Brain microvascular endothelial cell (primary cell): ENCODE measurements around the gene IGFBP4.

Experiments
- DNase-seq: peaks from one replicate; pipeline ENCODE4 v3.0.0-alpha.2; 2020
- H3K27ac ChIP-seq: fragments of 250-450 bp; sonication (Bioruptor Pico); 2 replicates; pipeline ENCODE4 v1.5.1; 2020; ENCODE audit warnings: mild to moderate bottlenecking, moderate library complexity
- H3K27me3 ChIP-seq: fragments of 250-450 bp; sonication (Bioruptor Pico); replicated peaks from 2 replicates; pipeline ENCODE4 v1.5.1; 2020; ENCODE audit warnings: mild to moderate bottlenecking
- H3K36me3 ChIP-seq: fragments of 250-450 bp; sonication (Bioruptor Pico); replicated peaks from 2 replicates; pipeline ENCODE4 v1.5.1; 2020; ENCODE audit warnings: mild to moderate bottlenecking
- H3K4me3 ChIP-seq: 2 replicates; pipeline ENCODE4 v1.5.1; 2011; ENCODE audit warnings: low read depth, mild to moderate bottlenecking, control low read depth, low read length, moderate library complexity
- in situ Hi-C: cut with HindIII; loops from 2 replicates; pipeline ENCODE4 v1.10.0; 2017; ENCODE audit warnings: low sequenced_read_pairs, low pct_ligation_motif_present
- TF ChIP-seq, protein P1 (sequence below): IDR thresholded peaks from 2 replicates; pipeline ENCODE4 v1.5.1; 2011; ENCODE audit warnings: low read depth, mild to moderate bottlenecking, moderate library complexity, low read length, control low read depth, inconsistent platforms; ENCODE audit errors: missing control alignments

IGFBP4 gene

GRCh38 chr17:40473573-40474365 lies 30.5 kb downstream of the IGFBP4 start:
- TF ChIP-seq, protein P1, sequence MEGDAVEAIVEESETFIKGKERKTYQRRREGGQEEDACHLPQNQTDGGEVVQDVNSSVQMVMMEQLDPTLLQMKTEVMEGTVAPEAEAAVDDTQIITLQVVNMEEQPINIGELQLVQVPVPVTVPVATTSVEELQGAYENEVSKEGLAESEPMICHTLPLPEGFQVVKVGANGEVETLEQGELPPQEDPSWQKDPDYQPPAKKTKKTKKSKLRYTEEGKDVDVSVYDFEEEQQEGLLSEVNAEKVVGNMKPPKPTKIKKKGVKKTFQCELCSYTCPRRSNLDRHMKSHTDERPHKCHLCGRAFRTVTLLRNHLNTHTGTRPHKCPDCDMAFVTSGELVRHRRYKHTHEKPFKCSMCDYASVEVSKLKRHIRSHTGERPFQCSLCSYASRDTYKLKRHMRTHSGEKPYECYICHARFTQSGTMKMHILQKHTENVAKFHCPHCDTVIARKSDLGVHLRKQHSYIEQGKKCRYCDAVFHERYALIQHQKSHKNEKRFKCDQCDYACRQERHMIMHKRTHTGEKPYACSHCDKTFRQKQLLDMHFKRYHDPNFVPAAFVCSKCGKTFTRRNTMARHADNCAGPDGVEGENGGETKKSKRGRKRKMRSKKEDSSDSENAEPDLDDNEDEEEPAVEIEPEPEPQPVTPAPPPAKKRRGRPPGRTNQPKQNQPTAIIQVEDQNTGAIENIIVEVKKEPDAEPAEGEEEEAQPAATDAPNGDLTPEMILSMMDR: no peak
- in situ Hi-C loops: no loop called here
- no peaks in the 10 kb centered on the region for H3K27me3 ChIP-seq
- H3K27ac ChIP-seq: no peak overlapping the region
- no peaks in the 10 kb centered on the region for H3K36me3 ChIP-seq
- no peak for DNase-seq
- no peak overlapping the region for H3K4me3 ChIP-seq

DNA sequence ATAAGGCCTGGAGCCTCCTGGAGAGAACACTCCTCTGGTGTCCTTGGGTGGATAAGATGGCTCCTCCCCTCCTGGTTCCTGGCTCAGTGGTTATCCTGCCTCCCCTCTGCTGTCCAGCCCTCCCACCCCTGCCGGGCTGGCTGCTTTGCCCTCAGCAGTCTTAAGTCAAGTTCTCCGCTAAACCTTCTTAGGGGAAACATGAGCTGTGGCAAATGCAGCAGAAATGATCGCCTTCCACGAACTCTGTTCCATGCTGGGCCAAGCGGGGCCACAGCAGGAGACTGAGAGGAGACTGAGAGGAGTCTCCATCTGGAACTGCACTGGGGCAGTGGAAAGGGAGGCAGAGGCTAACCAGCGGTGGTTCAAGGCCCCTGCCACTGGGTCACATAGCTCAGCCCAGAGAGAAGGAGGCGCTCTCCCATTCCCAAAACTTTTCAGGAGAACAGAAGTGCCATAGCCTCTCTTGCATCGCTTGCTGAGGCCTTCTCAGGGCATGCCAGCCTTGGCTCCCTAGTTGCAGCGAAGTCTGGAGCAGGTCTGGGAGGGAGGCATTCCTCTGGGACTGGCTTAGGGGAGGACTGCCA lies 31.3 kb downstream of the IGFBP4 start:
- in situ Hi-C loops: no loop called here
- H3K4me3 ChIP-seq: no peak overlapping the region

GRCh38 chr17:40475234-40475908 lies 32.1 kb downstream of the IGFBP4 start:
- H3K27ac ChIP-seq: peak overlapping the region; percentile 40
- in situ Hi-C loops: no loop called here
- H3K27me3 ChIP-seq: no peaks in the 10 kb centered on the region
- H3K4me3 ChIP-seq: no peak overlapping the region
- TF ChIP-seq, protein P1: no peak
- DNase-seq: no peak
- H3K36me3 ChIP-seq: no peaks in the 10 kb centered on the region

More for the DNA sequence above, 31.3 kb downstream of the IGFBP4 start:
- Histone ChIP-seq H3K27me3 (no peaks in the 10 kb centered on the region), H3K36me3 (no peaks in the 10 kb centered on the region), H3K27ac (no peak overlapping the region)
- DNase-seq: no peak
- TF ChIP-seq, protein P1: no peak

DNA sequence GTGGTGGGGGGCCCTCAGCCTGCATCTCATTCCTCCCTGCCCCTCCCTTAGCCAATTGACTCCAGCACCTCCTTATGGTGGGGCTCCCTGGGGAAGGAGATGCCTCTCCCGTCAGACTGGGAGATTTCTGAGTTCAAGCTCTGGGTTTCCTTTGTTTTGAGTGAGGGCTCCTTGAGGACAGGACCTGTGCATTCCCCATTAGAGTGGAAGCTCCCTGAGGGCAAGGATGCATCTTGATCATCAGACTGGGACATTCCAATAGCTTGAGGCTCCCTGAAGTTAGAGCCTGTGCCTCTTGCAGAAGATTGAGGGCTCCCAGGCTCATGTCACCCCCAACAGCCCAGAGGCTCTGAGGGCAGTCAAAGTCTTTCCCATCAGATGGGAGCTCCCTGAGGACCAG lies 34.5 kb downstream of the IGFBP4 start:
- Histone ChIP-seq H3K4me3 (no peak overlapping the region), H3K27ac (no peak overlapping the region), H3K27me3 (no peaks in the 10 kb centered on the region), H3K36me3 (no peaks in the 10 kb centered on the region)
- TF ChIP-seq, protein P1: no peak
- in situ Hi-C loops: no loop called here
- DNase-seq: no peak

DNA sequence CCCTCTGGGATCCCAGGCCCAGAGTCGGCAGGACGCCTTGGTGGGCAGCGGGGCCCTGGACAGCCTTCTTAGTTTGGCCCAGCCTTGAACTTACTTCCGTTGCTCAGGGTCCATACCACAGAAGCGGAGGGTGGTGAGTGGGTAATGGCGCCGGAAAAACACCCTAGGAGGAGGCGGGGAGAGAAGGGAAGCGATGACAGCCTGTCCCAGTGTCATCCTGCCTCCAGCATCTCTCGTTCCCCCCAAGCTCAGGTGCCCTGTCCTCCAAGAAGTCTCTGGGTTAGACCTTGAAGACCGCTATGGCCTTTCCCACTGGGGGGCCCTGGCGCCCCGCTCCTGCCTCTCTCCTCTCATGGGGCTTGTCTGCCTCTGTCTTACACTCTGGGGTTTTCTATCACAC lies 35.2 kb downstream of the IGFBP4 start:
- Histone ChIP-seq H3K4me3 (no peak overlapping the region), H3K27me3 (no peaks in the 10 kb centered on the region), H3K36me3 (no peaks in the 10 kb centered on the region), H3K27ac (no peak overlapping the region)
- DNase-seq: no peak
- in situ Hi-C loops: no loop called here
- TF ChIP-seq, protein P1: no peak
